ENCODE results near the gene DHX29. TPM values are rescaled to one million over a fixed set of nuclear protein-coding genes. Genes with fewer than 3 reads are reported as not detected.

DHX29 gene
- total and polyA plus RNA-seq, 2 experiments from 2014 or later: 32.9 to 46.5 TPM

GRCh38 chr5:55226934-55227663, 80.4 kb downstream of the DHX29 start, which contains the start of gene MCIDAS:
MCIDAS (minus strand) TSS chr5:55227315; CDS start chr5:55227138, 177 bp downstream.
- Histone ChIP-seq H3K36me3 (replicated peaks; ENCODE audit: insufficient read depth, low read depth) (no peaks in the 10 kb centered on the region), H3K27me3 (peaks cover 99% of the 10 kb centered on the region), H2AFZ (peak within 1 kb of the TSS; percentile 66), H3K4me3 (peak within 1 kb of the TSS; percentile 52), H3K79me2 (no peaks in the 10 kb centered on the region), H3K27ac (no peak within 1 kb of the TSS), H3K9me2 (replicated peaks; ENCODE audit: insufficient read depth) (no peaks in the 10 kb centered on the region), H3K4me1 (ENCODE audit: insufficient read depth) (peaks cover 30% of the 10 kb centered on the region), H4K20me1 (ENCODE audit: insufficient read depth, poor library complexity, severe bottlenecking) (no peaks in the 10 kb centered on the region), H3K4me2 (peak within 1 kb of the TSS; percentile 96), H3K9me3 (ENCODE audit: low read depth) (no peaks in the 10 kb centered on the region)
- under 1% methylated on average over 36 of the region's 80 CpGs for WGBS (ENCODE audit: low lambda C conversion rate, missing lambda C conversion rate)
- peak; percentile 24 for TF ChIP-seq CTCF (IDR thresholded peaks at IDR 0.05; ENCODE audit: poor library complexity)
- TF ChIP-seq EZH2phosphoT487 (IDR thresholded peaks at IDR 0.05; ENCODE audit: low read depth, severe bottlenecking, unreplicated experiment): peak; percentile 21
- TF ChIP-seq EZH2 (IDR thresholded peaks at IDR 0.05; ENCODE audit: borderline replicate concordance): peak; percentile 51
- DNase-seq (ENCODE audit: low spot score): peak; percentile 76

GRCh38 chr5:55226027-55226933, 81.2 kb downstream of the DHX29 start:
- Histone ChIP-seq H3K4me3 (peak overlapping the region; percentile 52), H3K27me3 (peaks cover 99% of the 10 kb centered on the region), H3K36me3 (replicated peaks; ENCODE audit: insufficient read depth, low read depth) (no peaks in the 10 kb centered on the region), H3K9me3 (ENCODE audit: low read depth) (no peaks in the 10 kb centered on the region), H3K4me2 (peak overlapping the region; percentile 96), H3K9me2 (replicated peaks; ENCODE audit: insufficient read depth) (no peaks in the 10 kb centered on the region), H4K20me1 (ENCODE audit: insufficient read depth, poor library complexity, severe bottlenecking) (no peaks in the 10 kb centered on the region), H3K79me2 (no peaks in the 10 kb centered on the region), H3K27ac (no peak overlapping the region), H2AFZ (peak overlapping the region; percentile 66), H3K4me1 (ENCODE audit: insufficient read depth) (peaks cover 22% of the 10 kb centered on the region)
- WGBS (ENCODE audit: low lambda C conversion rate, missing lambda C conversion rate): 9% methylated on average over 42 of the region's 54 CpGs
- TF ChIP-seq EZH2phosphoT487 (IDR thresholded peaks at IDR 0.05; ENCODE audit: low read depth, severe bottlenecking, unreplicated experiment) (no peak), CTCF (IDR thresholded peaks at IDR 0.05; ENCODE audit: poor library complexity) (peak; percentile 61), EZH2 (IDR thresholded peaks at IDR 0.05; ENCODE audit: borderline replicate concordance) (peak; percentile 60)
- DNase-seq (ENCODE audit: low spot score): peak; percentile 80

- no peak for DNase-seq (ENCODE audit: low spot score)
- H3K27me3 ChIP-seq: peaks cover 99% of the 10 kb centered on the region
- no peaks in the 10 kb centered on the region for H4K20me1 ChIP-seq (ENCODE audit: insufficient read depth, poor library complexity, severe bottlenecking)
- no peaks in the 10 kb centered on the region for H3K9me3 ChIP-seq (ENCODE audit: low read depth)
- H3K36me3 ChIP-seq (replicated peaks; ENCODE audit: insufficient read depth, low read depth): no peaks in the 10 kb centered on the region
- H2AFZ ChIP-seq: no peak overlapping the region
- H3K9me2 ChIP-seq (replicated peaks; ENCODE audit: insufficient read depth): no peaks in the 10 kb centered on the region
- H3K27ac ChIP-seq: no peak overlapping the region
- no peak overlapping the region for H3K4me2 ChIP-seq
- TF ChIP-seq EZH2 (IDR thresholded peaks at IDR 0.05; ENCODE audit: borderline replicate concordance) (no peak), EZH2phosphoT487 (IDR thresholded peaks at IDR 0.05; ENCODE audit: low read depth, severe bottlenecking, unreplicated experiment) (no peak), CTCF (IDR thresholded peaks at IDR 0.05; ENCODE audit: poor library complexity) (no peak)
- peaks cover 28% of the 10 kb centered on the region for H3K4me1 ChIP-seq (ENCODE audit: insufficient read depth)
- no peak overlapping the region for H3K4me3 ChIP-seq
- no peaks in the 10 kb centered on the region for H3K79me2 ChIP-seq
Measured at GRCh38 chr5:55225346-55225745, 82.1 kb downstream of the DHX29 start.

Data from hepatocyte (in vitro differentiated cells).